WTC11 (cell line): Measurements from ENCODE around the gene PTBP2. TPM values are rescaled to one million over a fixed set of nuclear protein-coding genes. Genes with fewer than 3 reads are reported as not detected.

Experiments
- ATAC-seq: fragments of 200-7000 bp; cut with Tn5 transposase; 2 replicates; pipeline ENCODE4 v1.10.0; 2021; ENCODE audit warnings: mild to moderate bottlenecking, moderate library complexity
- CTCF ChIA-PET: fragments of 300-600 bp; sonication (Branson Sonifier 250); formaldehyde crosslinking; loops from one replicate; lab custom pipeline; 2021; ENCODE audit warnings: antibody characterized with exemption; lab: Charles Lee
- POLR2A ChIA-PET: fragments of 350-600 bp; sonication (Branson Sonifier 250); formaldehyde crosslinking; loops from one replicate; lab custom pipeline; 2021; ENCODE audit warnings: antibody characterized with exemption; lab: Charles Lee
- DNase-seq: peaks from one replicate; pipeline ENCODE4 v3.0.0; 2021; ENCODE audit warnings: low spot score
- H3K27ac Mint-ChIP-seq: 2 replicates; pipeline ENCODE4 v1.8.0; 2021; ENCODE audit warnings: mixed read lengths
- H3K27me3 Mint-ChIP-seq: 2 replicates; pipeline ENCODE4 v1.8.0; 2021; ENCODE audit warnings: low read depth, mild to moderate bottlenecking, moderate library complexity, mixed read lengths
- H3K36me3 Mint-ChIP-seq: 2 replicates; pipeline ENCODE4 v1.8.0; 2021; ENCODE audit warnings: mixed read lengths
- H3K4me1 Mint-ChIP-seq: 2 replicates; pipeline ENCODE4 v1.8.0; 2022; ENCODE audit warnings: mixed read lengths
- H3K4me3 Mint-ChIP-seq: 2 replicates; pipeline ENCODE4 v1.8.0; 2021; ENCODE audit warnings: mild to moderate bottlenecking, moderate library complexity, mixed read lengths
- H3K9me3 Mint-ChIP-seq: 2 replicates; pipeline ENCODE4 v1.8.0; 2021; ENCODE audit warnings: mixed read lengths
- ATF3 ChIP-seq: sonication (generic); formaldehyde crosslinking; conservative IDR thresholded peaks from 2 replicates; pipeline ENCODE4 v1.8.1; 2022; ENCODE audit warnings: mild to moderate bottlenecking, missing genetic modification reagents
- CTCF ChIP-seq: fragments of 200-600 bp; IDR thresholded peaks from 2 replicates; pipeline ENCODE4 v1.8.0; 2022; ENCODE audit warnings: antibody characterized with exemption
- FOXP1 ChIP-seq: sonication (generic); formaldehyde crosslinking; IDR thresholded peaks from 2 replicates; pipeline ENCODE4 v1.8.0; 2022; ENCODE audit warnings: missing genetic modification reagents, mild to moderate bottlenecking, moderate library complexity, borderline replicate concordance
- GABPB1 ChIP-seq: sonication (generic); formaldehyde crosslinking; IDR thresholded peaks from 2 replicates; pipeline ENCODE4 v1.8.1; 2023; ENCODE audit warnings: mild to moderate bottlenecking, missing genetic modification reagents
- GRHL2 ChIP-seq: fragments of 250-450 bp; sonication (Bioruptor Pico); IDR thresholded peaks from 2 replicates; pipeline ENCODE4 v1.8.0; 2022; ENCODE audit warnings: mild to moderate bottlenecking, moderate library complexity; ENCODE audit not compliant: insufficient replicate concordance, severe bottlenecking
- JUN ChIP-seq: sonication (generic); formaldehyde crosslinking; IDR thresholded peaks from 2 replicates; pipeline ENCODE4 v1.8.0; 2023; ENCODE audit warnings: mild to moderate bottlenecking, missing genetic modification reagents
- MAX ChIP-seq: sonication (generic); formaldehyde crosslinking; IDR thresholded peaks from 2 replicates; pipeline ENCODE4 v1.8.0; 2022; ENCODE audit warnings: mild to moderate bottlenecking, missing genetic modification reagents
- PRRX2 ChIP-seq: fragments of 250-450 bp; sonication (Bioruptor Pico); IDR thresholded peaks from 2 replicates; pipeline ENCODE4 v1.8.0; 2021; ENCODE audit warnings: mild to moderate bottlenecking
- TP53 ChIP-seq: sonication (generic); formaldehyde crosslinking; IDR thresholded peaks from 2 replicates; pipeline ENCODE4 v1.8.1; 2023; ENCODE audit warnings: mild to moderate bottlenecking, missing genetic modification reagents
- ZBTB21 ChIP-seq: sonication (generic); formaldehyde crosslinking; IDR thresholded peaks from 2 replicates; pipeline ENCODE4 v1.8.1; 2023; ENCODE audit warnings: mild to moderate bottlenecking, missing genetic modification reagents, borderline replicate concordance
- ZNF121 ChIP-seq: sonication (generic); formaldehyde crosslinking; IDR thresholded peaks from 2 replicates; pipeline ENCODE4 v1.8.0; 2023; ENCODE audit warnings: missing genetic modification reagents
- ZNF219 ChIP-seq: sonication (generic); formaldehyde crosslinking; IDR thresholded peaks from 2 replicates; pipeline ENCODE4 v1.8.0; 2023; ENCODE audit warnings: missing genetic modification reagents, mild to moderate bottlenecking, borderline replicate concordance
- ZNF232 ChIP-seq: sonication (generic); formaldehyde crosslinking; IDR thresholded peaks from 2 replicates; pipeline ENCODE4 v1.8.0; 2022; ENCODE audit warnings: mild to moderate bottlenecking, missing genetic modification reagents
- ZNF263 ChIP-seq: sonication (generic); formaldehyde crosslinking; IDR thresholded peaks from 2 replicates; pipeline ENCODE4 v1.8.1; 2022; ENCODE audit warnings: low read depth, mild to moderate bottlenecking, moderate library complexity, missing genetic modification reagents
- ZNF423 ChIP-seq: fragments of 250-450 bp; sonication (Bioruptor Pico); IDR thresholded peaks from 2 replicates; pipeline ENCODE4 v2.1.2; 2022; ENCODE audit warnings: mild to moderate bottlenecking, moderate library complexity
- total RNA-seq: library from RNA; stranded (reverse); gene quantifications from 3 replicates; pipeline ENCODE4 v1.2.3, GENCODE V29; 2021
- TF ChIP-seq, protein P1 (sequence below): sonication (generic); formaldehyde crosslinking; IDR thresholded peaks from 2 replicates; pipeline ENCODE4 v1.8.0; 2022; ENCODE audit warnings: mild to moderate bottlenecking, missing genetic modification reagents
- TF ChIP-seq, protein P2 (sequence below): fragments of 250-450 bp; sonication (Bioruptor Pico); IDR thresholded peaks from 2 replicates; pipeline ENCODE4 v1.8.0; 2021; ENCODE audit warnings: mild to moderate bottlenecking

PTBP2 gene
- total RNA-seq, 1 experiment from 2014 or later, result 50.0 TPM

DNA sequence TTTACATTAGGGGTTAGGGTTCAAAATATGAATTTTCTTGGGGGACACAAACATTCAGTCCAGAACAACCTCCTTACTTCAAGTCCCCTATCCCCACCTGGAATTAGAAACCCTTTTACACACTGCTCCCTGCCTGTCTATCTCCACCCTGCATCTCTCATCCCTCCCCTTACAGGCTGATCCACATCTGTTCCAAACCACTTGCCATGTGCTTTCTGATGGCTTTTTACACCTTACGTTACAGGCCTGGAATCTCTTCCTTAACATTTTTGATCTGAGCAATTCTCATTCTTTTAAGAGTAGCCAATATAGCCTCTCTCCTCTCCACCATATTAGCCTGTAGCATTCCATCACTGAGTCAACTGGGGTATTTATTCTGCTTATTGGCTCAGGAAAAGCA lies 122.0 kb downstream of the PTBP2 start:
- DNase-seq, result no peak
- ATAC-seq, result no peak
- peaks cover 4% of the 10 kb centered on the region; the same call in 1 of the 2 replicates for H3K27me3 Mint-ChIP-seq
- peaks cover 3% of the 10 kb centered on the region for H3K36me3 Mint-ChIP-seq
- CTCF ChIA-PET, result interaction anchor here (0.7 kb wide), 1 partner anchor 1235 kb away, joined by 5 read pairs; no protein-coding TSS in a partner anchor
- TF ChIP-seq TP53 (CRISPR knock-in tag) (no peak), PRRX2 (CRISPR knock-in tag) (no peak), GRHL2 (CRISPR knock-in tag) (no peak), FOXP1 (CRISPR knock-in tag) (no peak), ZBTB21 (no peak), JUN (CRISPR knock-in tag) (no peak), ZNF232 (CRISPR knock-in tag) (no peak)
- TF ChIP-seq, protein P1, sequence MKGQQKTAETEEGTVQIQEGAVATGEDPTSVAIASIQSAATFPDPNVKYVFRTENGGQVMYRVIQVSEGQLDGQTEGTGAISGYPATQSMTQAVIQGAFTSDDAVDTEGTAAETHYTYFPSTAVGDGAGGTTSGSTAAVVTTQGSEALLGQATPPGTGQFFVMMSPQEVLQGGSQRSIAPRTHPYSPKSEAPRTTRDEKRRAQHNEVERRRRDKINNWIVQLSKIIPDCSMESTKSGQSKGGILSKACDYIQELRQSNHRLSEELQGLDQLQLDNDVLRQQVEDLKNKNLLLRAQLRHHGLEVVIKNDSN (CRISPR knock-in tag), result no peak
- H3K27ac Mint-ChIP-seq, result no peak overlapping the region
- peaks cover 10% of the 10 kb centered on the region for H3K9me3 Mint-ChIP-seq
- H3K4me3 Mint-ChIP-seq, result no peak overlapping the region
- POLR2A ChIA-PET, result no interaction called here
- peaks cover 8% of the 10 kb centered on the region for H3K4me1 Mint-ChIP-seq

GRCh38 chr1:96845464-96845863 lies 123.9 kb downstream of the PTBP2 start:
- H3K4me3 Mint-ChIP-seq, result no peak overlapping the region
- H3K27ac Mint-ChIP-seq, result no peak overlapping the region
- H3K4me1 Mint-ChIP-seq, result peaks cover 9% of the 10 kb centered on the region
- DNase-seq (peak; percentile 69), ATAC-seq (peak; percentile 99)
- POLR2A ChIA-PET, result no interaction called here
- peaks cover 3% of the 10 kb centered on the region for H3K36me3 Mint-ChIP-seq
- CTCF ChIA-PET, result interaction anchor here (0.6 kb wide), 1 partner anchor 707 kb away, joined by 4 read pairs; no protein-coding TSS in a partner anchor
- TF ChIP-seq ZNF263, result no peak
- peak; percentile 73 for TF ChIP-seq CTCF
- no peak for TF ChIP-seq ZNF219
- 0 out of 2 replicates have a peak, but pooled peaks have one; percentile 21 for TF ChIP-seq MAX
- TF ChIP-seq ZNF121 (CRISPR knock-in tag), result no peak
- no peak for TF ChIP-seq TP53 (CRISPR knock-in tag)
- H3K9me3 Mint-ChIP-seq, result peaks cover 20% of the 10 kb centered on the region
- H3K27me3 Mint-ChIP-seq, result peaks cover 4% of the 10 kb centered on the region; the same call in 1 of the 2 replicates

DNA sequence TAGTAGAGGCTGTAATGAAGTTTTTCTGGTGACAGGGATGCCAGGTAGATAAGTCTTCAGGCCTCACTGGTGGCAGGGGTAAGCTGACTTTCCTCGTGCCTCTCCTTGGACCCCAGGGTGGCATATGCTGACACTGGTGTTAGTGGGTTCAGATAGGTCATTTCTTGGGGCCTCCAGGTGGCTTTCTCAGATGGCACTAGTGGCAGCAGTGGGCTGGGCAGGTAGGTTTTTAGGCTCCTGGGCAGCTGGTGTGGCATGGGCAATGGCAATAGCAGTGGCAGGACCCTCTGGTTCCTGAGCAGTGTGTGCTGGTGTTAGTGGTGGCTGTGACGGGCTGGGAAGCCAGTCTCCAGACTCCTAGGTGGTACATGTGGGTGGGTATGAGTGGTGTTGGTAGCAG lies 140.3 kb downstream of the PTBP2 start:
- H3K4me3 Mint-ChIP-seq, result no peak overlapping the region
- ChIA-PET CTCF (no interaction called here), POLR2A (no interaction called here)
- H3K27ac Mint-ChIP-seq, result no peak overlapping the region
- no peak for TF ChIP-seq GABPB1
- no peak for TF ChIP-seq ATF3 (CRISPR knock-in tag)
- TF ChIP-seq ZNF423, result no peak
- no peak for TF ChIP-seq ZNF263
- TF ChIP-seq, protein P2, sequence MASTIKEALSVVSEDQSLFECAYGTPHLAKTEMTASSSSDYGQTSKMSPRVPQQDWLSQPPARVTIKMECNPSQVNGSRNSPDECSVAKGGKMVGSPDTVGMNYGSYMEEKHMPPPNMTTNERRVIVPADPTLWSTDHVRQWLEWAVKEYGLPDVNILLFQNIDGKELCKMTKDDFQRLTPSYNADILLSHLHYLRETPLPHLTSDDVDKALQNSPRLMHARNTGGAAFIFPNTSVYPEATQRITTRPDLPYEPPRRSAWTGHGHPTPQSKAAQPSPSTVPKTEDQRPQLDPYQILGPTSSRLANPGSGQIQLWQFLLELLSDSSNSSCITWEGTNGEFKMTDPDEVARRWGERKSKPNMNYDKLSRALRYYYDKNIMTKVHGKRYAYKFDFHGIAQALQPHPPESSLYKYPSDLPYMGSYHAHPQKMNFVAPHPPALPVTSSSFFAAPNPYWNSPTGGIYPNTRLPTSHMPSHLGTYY (CRISPR knock-in tag), result no peak
- no peaks in the 10 kb centered on the region; the same call in 1 of the 2 replicates for H3K27me3 Mint-ChIP-seq
- peaks cover 18% of the 10 kb centered on the region for H3K36me3 Mint-ChIP-seq
- ATAC-seq (no peak), DNase-seq (no peak)
- H3K4me1 Mint-ChIP-seq, result 0 out of 2 replicates have a peak, but pooled peaks cover 5% of the 10 kb centered on the region
- H3K9me3 Mint-ChIP-seq, result peaks cover 20% of the 10 kb centered on the region
